GM19467 (cell line): Measurements from ENCODE around the gene MOB3A.
A peak's percentile ranks its signal among the peaks of the same experiment; 100 is the strongest.

ENCODE experiments used
- ATAC-seq: cut with Tn5 transposase; IDR thresholded peaks from one replicate; pipeline ENCODE4 v1.9.1; 2021; ENCODE audit warnings: mild to moderate bottlenecking, moderate library complexity; ENCODE audit not compliant: unreplicated experiment

MOB3A gene

GRCh38 chr19:2083174-2083854, 12.8 kb downstream of the MOB3A start:
- no peak for ATAC-seq

- no peak for ATAC-seq
Measured at GRCh38 chr19:2081873-2082810, 14.0 kb downstream of the MOB3A start.

- ATAC-seq, result no peak
Measured at GRCh38 chr19:2080336-2080988, 15.7 kb downstream of the MOB3A start.

GRCh38 chr19:2079865-2080301, 16.2 kb downstream of the MOB3A start:
- ATAC-seq, result no peak

GRCh38 chr19:2079076-2079864, 16.9 kb downstream of the MOB3A start:
- no peak for ATAC-seq

GRCh38 chr19:2077833-2078619, 18.1 kb downstream of the MOB3A start:
- no peak for ATAC-seq

- no peak for ATAC-seq
Measured at GRCh38 chr19:2077398-2077797, 18.7 kb downstream of the MOB3A start.

GRCh38 chr19:2076526-2076944, 19.6 kb downstream of the MOB3A start:
- no peak for ATAC-seq

GRCh38 chr19:2072757-2073551, 23.2 kb downstream of the MOB3A start:
- no peak for ATAC-seq

- no peak for ATAC-seq
Measured at GRCh38 chr19:2070986-2071673, 25.0 kb downstream of the MOB3A start.

GRCh38 chr19:2070436-2070827, 25.7 kb downstream of the MOB3A start:
- ATAC-seq, result no peak

- no peak for ATAC-seq
Measured at GRCh38 chr19:2064788-2065524, 31.2 kb downstream of the MOB3A start.

GRCh38 chr19:2064395-2064787, 31.7 kb downstream of the MOB3A start:
- ATAC-seq, result no peak

GRCh38 chr19:2063824-2064223, 32.3 kb downstream of the MOB3A start:
- no peak for ATAC-seq

GRCh38 chr19:2062770-2063169, 33.4 kb downstream of the MOB3A start:
- no peak for ATAC-seq

GRCh38 chr19:2062389-2062729, 33.8 kb downstream of the MOB3A start:
- ATAC-seq, result no peak

- peak; percentile 69 for ATAC-seq
Measured at GRCh38 chr19:2061495-2062388, 34.4 kb downstream of the MOB3A start.
